HepG2 (cell line): ENCODE data around the gene ZCCHC3. TPM values are rescaled to one million over a fixed set of nuclear protein-coding genes. Genes with fewer than 3 reads are reported as not detected.

Source experiments
- CCDC6 ChIP-seq: sonication (generic); formaldehyde crosslinking; IDR thresholded peaks from 2 replicates; pipeline ENCODE4 v1.8.1; 2022; ENCODE audit warnings: mild to moderate bottlenecking, missing genetic modification reagents, moderate library complexity
- DR1 ChIP-seq: sonication (generic); formaldehyde crosslinking; IDR thresholded peaks from 2 replicates; pipeline ENCODE4 v1.8.0; 2021; ENCODE audit warnings: mild to moderate bottlenecking, missing genetic modification reagents, inconsistent platforms
- FIP1L1 ChIP-seq: fragments of 200-400 bp; formaldehyde crosslinking; IDR thresholded peaks from 2 replicates; pipeline ENCODE4 v1.6.1; 2018; ENCODE audit warnings: low read depth, mild to moderate bottlenecking, low read length, moderate library complexity, borderline replicate concordance; ENCODE audit not compliant: insufficient read depth
- FOXP4 ChIP-seq: sonication (generic); formaldehyde crosslinking; IDR thresholded peaks from 2 replicates; pipeline ENCODE4 v1.4.0; 2020; ENCODE audit warnings: missing genetic modification reagents
- HMGXB3 ChIP-seq: sonication (generic); formaldehyde crosslinking; IDR thresholded peaks from 2 replicates; pipeline ENCODE4 v1.4.0; 2020; ENCODE audit warnings: missing genetic modification reagents, borderline replicate concordance
- ISX ChIP-seq: sonication (generic); formaldehyde crosslinking; conservative IDR thresholded peaks from 2 replicates; pipeline ENCODE4 v1.5.0; 2020; ENCODE audit warnings: missing genetic modification reagents
- KLF12 ChIP-seq: sonication (generic); formaldehyde crosslinking; IDR thresholded peaks from 2 replicates; pipeline ENCODE4 v1.4.0; 2020; ENCODE audit warnings: missing genetic modification reagents, borderline replicate concordance
- NFE2 ChIP-seq: sonication (generic); formaldehyde crosslinking; IDR thresholded peaks from 2 replicates; pipeline ENCODE4 v1.4.0; 2020; ENCODE audit warnings: missing genetic modification reagents
- NFE2L2 ChIP-seq: fragments of 150-350 bp; IDR thresholded peaks from 2 replicates; pipeline ENCODE4 v1.6.1; 2014; ENCODE audit warnings: low read length
- NFKB2 ChIP-seq: sonication (generic); formaldehyde crosslinking; IDR thresholded peaks from 2 replicates; pipeline ENCODE4 v1.4.0; 2020; ENCODE audit warnings: missing genetic modification reagents, borderline replicate concordance
- PAWR ChIP-seq: sonication (generic); formaldehyde crosslinking; IDR thresholded peaks from 2 replicates; pipeline ENCODE4 v1.4.0; 2020; ENCODE audit warnings: missing genetic modification reagents, mild to moderate bottlenecking, borderline replicate concordance
- PHF8 ChIP-seq: sonication (generic); formaldehyde crosslinking; IDR thresholded peaks from 2 replicates; pipeline ENCODE4 v1.5.0; 2020; ENCODE audit warnings: missing genetic modification reagents
- RFX1 ChIP-seq: fragments of 450-650 bp; IDR thresholded peaks from 2 replicates; pipeline ENCODE4 v1.6.1; 2017
- RXRA ChIP-seq: sonication (generic); formaldehyde crosslinking; IDR thresholded peaks from 2 replicates; pipeline ENCODE4 v1.5.1; 2020; ENCODE audit warnings: missing genetic modification reagents
- SAFB2 ChIP-seq: sonication (generic); formaldehyde crosslinking; IDR thresholded peaks from 2 replicates; pipeline ENCODE4 v1.5.1; 2020; ENCODE audit warnings: missing genetic modification reagents, low read depth, mild to moderate bottlenecking, borderline replicate concordance
- SETDB1 ChIP-seq: sonication (generic); formaldehyde crosslinking; IDR thresholded peaks from 2 replicates; pipeline ENCODE4 v1.5.1; 2020; ENCODE audit warnings: missing genetic modification reagents, mild to moderate bottlenecking, borderline replicate concordance
- SIX4 ChIP-seq: sonication (generic); formaldehyde crosslinking; IDR thresholded peaks from 2 replicates; pipeline ENCODE4 v1.4.0; 2020; ENCODE audit warnings: missing genetic modification reagents
- STAG1 ChIP-seq: sonication (generic); formaldehyde crosslinking; IDR thresholded peaks from 2 replicates; pipeline ENCODE4 v1.4.0; 2020; ENCODE audit warnings: missing genetic modification reagents
- TBP ChIP-seq: sonication (generic); formaldehyde crosslinking; IDR thresholded peaks from 2 replicates; pipeline ENCODE4 v1.5.0; 2020; ENCODE audit warnings: missing genetic modification reagents
- ZFY ChIP-seq: sonication (generic); formaldehyde crosslinking; IDR thresholded peaks from 2 replicates; pipeline ENCODE4 v1.4.0; 2020; ENCODE audit warnings: missing genetic modification reagents
- ZNF44 ChIP-seq: sonication (generic); formaldehyde crosslinking; IDR thresholded peaks from 2 replicates; pipeline ENCODE4 v1.5.1; 2020; ENCODE audit warnings: mild to moderate bottlenecking, missing genetic modification reagents
- ZNF746 ChIP-seq: sonication (generic); formaldehyde crosslinking; IDR thresholded peaks from 2 replicates; pipeline ENCODE4 v1.8.0; 2022; ENCODE audit warnings: mild to moderate bottlenecking, missing genetic modification reagents
- polyA plus RNA-seq, 8 experiments: library from polyadenylated mRNA; depleted of rRNA in 3 of 8; stranded (reverse) in 7 of 8; unstranded in 1 of 8; fragments of >200 nt; fragmentation: Illumina TruSeq in 4 of 8; extraction: Trizol in 4 of 8; gene quantifications; 2 replicates each; pipeline versions ENCODE4 v1.2.1 to v1.2.3, GENCODE V29; 2011 to 2016; ENCODE audit warnings: low read depth in 4 of 8, missing spikeins in 1 of 8, mixed read lengths in 1 of 8; ENCODE audit not compliant: insufficient read depth in 1 of 8
- total RNA-seq, 5 experiments: library from RNA; depleted of rRNA; stranded (reverse); fragments of >200 nt; fragmentation: Illumina TruSeq; extraction: Trizol; gene quantifications; 2 replicates each; pipeline ENCODE4 v1.2.3, GENCODE V29; 2016; ENCODE audit warnings: low read depth in 1 of 5
- TF ChIP-seq, protein P1 (sequence below): sonication (generic); formaldehyde crosslinking; IDR thresholded peaks from 2 replicates; pipeline ENCODE4 v1.8.0; 2022; ENCODE audit warnings: missing genetic modification reagents, mild to moderate bottlenecking, moderate library complexity, borderline replicate concordance

Gene ZCCHC3
- total and polyA plus RNA-seq, 2 of the 13 experiments (the other 11 are each of a cell fraction or from before 2014, with no cell fraction given), result 46.6 to 63.0 TPM

- TF ChIP-seq, protein P1, sequence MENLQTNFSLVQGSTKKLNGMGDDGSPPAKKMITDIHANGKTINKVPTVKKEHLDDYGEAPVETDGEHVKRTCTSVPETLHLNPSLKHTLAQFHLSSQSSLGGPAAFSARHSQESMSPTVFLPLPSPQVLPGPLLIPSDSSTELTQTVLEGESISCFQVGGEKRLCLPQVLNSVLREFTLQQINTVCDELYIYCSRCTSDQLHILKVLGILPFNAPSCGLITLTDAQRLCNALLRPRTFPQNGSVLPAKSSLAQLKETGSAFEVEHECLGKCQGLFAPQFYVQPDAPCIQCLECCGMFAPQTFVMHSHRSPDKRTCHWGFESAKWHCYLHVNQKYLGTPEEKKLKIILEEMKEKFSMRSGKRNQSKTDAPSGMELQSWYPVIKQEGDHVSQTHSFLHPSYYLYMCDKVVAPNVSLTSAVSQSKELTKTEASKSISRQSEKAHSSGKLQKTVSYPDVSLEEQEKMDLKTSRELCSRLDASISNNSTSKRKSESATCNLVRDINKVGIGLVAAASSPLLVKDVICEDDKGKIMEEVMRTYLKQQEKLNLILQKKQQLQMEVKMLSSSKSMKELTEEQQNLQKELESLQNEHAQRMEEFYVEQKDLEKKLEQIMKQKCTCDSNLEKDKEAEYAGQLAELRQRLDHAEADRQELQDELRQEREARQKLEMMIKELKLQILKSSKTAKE (CRISPR knock-in tag), result no peak
- no peak for TF ChIP-seq NFE2 (CRISPR knock-in tag)
- no peak for TF ChIP-seq KLF12 (CRISPR knock-in tag)
- peak; percentile 61 for TF ChIP-seq PHF8
- TF ChIP-seq HMGXB3, result no peak
- TF ChIP-seq FIP1L1, result 0 out of 2 replicates have a peak, but pooled peaks have one; percentile 57
- TF ChIP-seq FOXP4 (CRISPR knock-in tag), result no peak; the same call in 1 of the 2 replicates
- no peak for TF ChIP-seq ZNF44
- no peak for TF ChIP-seq TBP (CRISPR knock-in tag)
- no peak for TF ChIP-seq SIX4 (CRISPR knock-in tag)
- 0 out of 2 replicates have a peak, but pooled peaks have one; percentile 59 for TF ChIP-seq CCDC6 (CRISPR knock-in tag)
- 0 out of 2 replicates have a peak, but pooled peaks have one; percentile 48 for TF ChIP-seq DR1 (CRISPR knock-in tag)
- no peak for TF ChIP-seq ISX
- no peak for TF ChIP-seq STAG1 (CRISPR knock-in tag)
- no peak for TF ChIP-seq RXRA (CRISPR knock-in tag)
- TF ChIP-seq NFKB2 (CRISPR knock-in tag), result peak; percentile 80; the same call in 1 of the 2 replicates
- TF ChIP-seq PAWR (CRISPR knock-in tag), result 0 out of 2 replicates have a peak, but pooled peaks have one; percentile 56
- TF ChIP-seq RFX1, result no peak
- no peak; the same call in 1 of the 2 replicates for TF ChIP-seq SAFB2
- TF ChIP-seq SETDB1 (CRISPR knock-in tag), result no peak
- TF ChIP-seq ZNF746 (CRISPR knock-in tag), result 0 out of 2 replicates have a peak, but pooled peaks have one; percentile 41
- peak; percentile 59 for TF ChIP-seq ZFY (CRISPR knock-in tag)
- TF ChIP-seq NFE2L2, result no peak
These were observed 28.7 kb downstream of the ZCCHC3 start (continued) for GRCh38 chr20:325889-326644.
